ENCODE results near the gene MAB21L4. TPM values are rescaled to one million over a fixed set of nuclear protein-coding genes. Genes with fewer than 3 reads are reported as not detected.

MAB21L4 gene
- total and polyA plus RNA-seq, 2 experiments from 2014 or later = not detected

DNA sequence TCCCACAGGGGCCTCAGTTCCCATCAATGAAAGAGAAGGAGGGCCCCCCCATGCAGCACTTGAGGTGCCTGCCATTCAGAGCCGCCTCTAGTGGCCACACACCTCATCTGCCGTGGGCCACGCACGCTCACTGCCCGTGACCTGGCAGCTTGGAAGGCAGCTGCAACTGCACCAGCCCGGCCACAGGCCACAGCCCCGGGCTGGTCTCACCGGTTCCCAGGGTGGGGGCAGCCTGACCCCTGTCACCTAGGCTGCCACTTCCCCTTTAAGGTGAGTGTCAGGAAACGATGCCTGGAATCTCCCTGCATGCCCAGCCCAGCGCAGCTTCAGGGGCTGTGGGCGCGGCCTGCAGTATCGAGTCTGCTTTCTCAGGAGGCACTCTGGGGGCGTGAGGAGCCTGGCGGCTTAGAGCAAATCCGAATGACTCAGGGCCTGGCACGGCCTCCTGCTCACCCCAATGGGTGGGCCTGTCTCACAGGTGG is 2.6 kb downstream of the MAB21L4 start:
- peaks cover 4% of the 10 kb centered on the region for H3K27me3 Mint-ChIP-seq (ENCODE audit: insufficient read depth, low read depth, poor library complexity)
- H3K36me3 Mint-ChIP-seq (ENCODE audit: low read depth) = no peaks in the 10 kb centered on the region
- Histone ChIP-seq H3K4me3 (no peak overlapping the region), H3F3A (replicated peaks; ENCODE audit: low read depth) (no peaks in the 10 kb centered on the region), H3K4me2 (no peak overlapping the region), H3K27me3 (ENCODE audit: insufficient read depth) (no peaks in the 10 kb centered on the region), H3K9me2 (ENCODE audit: insufficient read depth) (no peaks in the 10 kb centered on the region), H2AFZ (no peak overlapping the region; the same call in 1 of the 2 replicates), H3K36me3 (ENCODE audit: insufficient read depth) (no peaks in the 10 kb centered on the region), H4K20me1 (replicated peaks; ENCODE audit: insufficient read depth) (no peaks in the 10 kb centered on the region), H3K4me1 (ENCODE audit: insufficient read depth) (no peaks in the 10 kb centered on the region), H3K27ac (ENCODE audit: low read depth) (no peak overlapping the region), H3K79me2 (replicated peaks; ENCODE audit: insufficient read depth) (no peaks in the 10 kb centered on the region)
- no peaks in the 10 kb centered on the region for H3K9me3 Mint-ChIP-seq
- ATAC-seq (peak; percentile 20), DNase-seq (ENCODE audit: low spot score) (no peak)
- TF ChIP-seq JUNB (IDR thresholded peaks at IDR 0.05; ENCODE audit: unreplicated experiment) (no peak), EZH2 (IDR thresholded peaks at IDR 0.05; ENCODE audit: low read depth, unreplicated experiment) (no peak), EZH2phosphoT487 (IDR thresholded peaks at IDR 0.05; ENCODE audit: unreplicated experiment) (no peak), CREB1 (CRISPR knock-in tag; IDR thresholded peaks at IDR 0.05; ENCODE audit: low read depth) (no peak), NANOG (IDR thresholded peaks at IDR 0.05; ENCODE audit: borderline replicate concordance) (no peak), ZNF114 (CRISPR knock-in tag; IDR thresholded peaks at IDR 0.05) (no peak)
- TF ChIP-seq, protein P1, sequence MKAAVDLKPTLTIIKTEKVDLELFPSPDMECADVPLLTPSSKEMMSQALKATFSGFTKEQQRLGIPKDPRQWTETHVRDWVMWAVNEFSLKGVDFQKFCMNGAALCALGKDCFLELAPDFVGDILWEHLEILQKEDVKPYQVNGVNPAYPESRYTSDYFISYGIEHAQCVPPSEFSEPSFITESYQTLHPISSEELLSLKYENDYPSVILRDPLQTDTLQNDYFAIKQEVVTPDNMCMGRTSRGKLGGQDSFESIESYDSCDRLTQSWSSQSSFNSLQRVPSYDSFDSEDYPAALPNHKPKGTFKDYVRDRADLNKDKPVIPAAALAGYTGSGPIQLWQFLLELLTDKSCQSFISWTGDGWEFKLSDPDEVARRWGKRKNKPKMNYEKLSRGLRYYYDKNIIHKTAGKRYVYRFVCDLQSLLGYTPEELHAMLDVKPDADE (IDR thresholded peaks at IDR 0.05) = no peak
- no peak overlapping the region for H3K4me3 Mint-ChIP-seq
- H3K4me1 Mint-ChIP-seq = no peaks in the 10 kb centered on the region
- no peak overlapping the region for H3K27ac Mint-ChIP-seq

DNA sequence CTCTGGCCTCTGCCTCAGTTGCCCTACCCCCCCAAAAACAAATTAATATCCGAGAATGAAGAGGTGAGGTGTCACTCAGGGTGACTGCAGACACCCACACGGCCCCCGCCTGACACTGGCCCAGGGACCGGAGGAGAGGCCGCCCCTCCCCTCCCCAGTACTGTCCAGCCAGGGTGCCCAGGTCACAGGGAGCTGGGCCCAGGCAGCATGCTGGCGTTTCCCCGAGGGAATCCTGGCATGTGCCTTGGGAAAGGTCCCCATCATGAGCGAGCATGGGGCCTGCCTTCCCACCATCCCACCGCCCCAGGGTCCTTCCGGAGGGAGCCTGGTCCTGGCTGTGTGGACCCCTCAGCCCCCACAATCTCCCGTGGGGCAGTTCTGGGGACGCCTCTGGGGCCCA is 3.0 kb downstream of the MAB21L4 start:
- H3K27ac ChIP-seq (ENCODE audit: low read depth) = no peak overlapping the region
- no peak overlapping the region for H3K4me2 ChIP-seq
- no peaks in the 10 kb centered on the region for H3K79me2 ChIP-seq (replicated peaks; ENCODE audit: insufficient read depth)
- no peaks in the 10 kb centered on the region for H3F3A ChIP-seq (replicated peaks; ENCODE audit: low read depth)
- H4K20me1 ChIP-seq (replicated peaks; ENCODE audit: insufficient read depth) = no peaks in the 10 kb centered on the region
- no peak overlapping the region for H3K4me3 Mint-ChIP-seq
- no peaks in the 10 kb centered on the region for H3K9me2 ChIP-seq (ENCODE audit: insufficient read depth)
- H3K9me3 Mint-ChIP-seq = no peaks in the 10 kb centered on the region
- no peaks in the 10 kb centered on the region for H3K27me3 ChIP-seq (ENCODE audit: insufficient read depth)
- no peaks in the 10 kb centered on the region for H3K36me3 ChIP-seq (ENCODE audit: insufficient read depth)
- no peaks in the 10 kb centered on the region for H3K36me3 Mint-ChIP-seq (ENCODE audit: low read depth)
- H3K27me3 Mint-ChIP-seq (ENCODE audit: insufficient read depth, low read depth, poor library complexity) = peaks cover 3% of the 10 kb centered on the region
- no peak overlapping the region for H3K4me3 ChIP-seq
- no peaks in the 10 kb centered on the region for H3K4me1 Mint-ChIP-seq
- DNase-seq (ENCODE audit: low spot score) (no peak), ATAC-seq (no peak)
- H2AFZ ChIP-seq = no peak overlapping the region
- no peak overlapping the region for H3K27ac Mint-ChIP-seq
- no peaks in the 10 kb centered on the region for H3K4me1 ChIP-seq (ENCODE audit: insufficient read depth)
- TF ChIP-seq CREB1 (CRISPR knock-in tag; IDR thresholded peaks at IDR 0.05; ENCODE audit: low read depth) (no peak), ZNF331 (CRISPR knock-in tag; IDR thresholded peaks at IDR 0.05; ENCODE audit: low read depth) (no peak), EZH2 (IDR thresholded peaks at IDR 0.05; ENCODE audit: low read depth, unreplicated experiment) (no peak), JUNB (IDR thresholded peaks at IDR 0.05; ENCODE audit: unreplicated experiment) (no peak), ZNF114 (CRISPR knock-in tag; IDR thresholded peaks at IDR 0.05) (no peak), EZH2phosphoT487 (IDR thresholded peaks at IDR 0.05; ENCODE audit: unreplicated experiment) (no peak), NANOG (IDR thresholded peaks at IDR 0.05; ENCODE audit: borderline replicate concordance) (no peak)
- TF ChIP-seq, protein P1 (IDR thresholded peaks at IDR 0.05) = no peak
- TF ChIP-seq, protein P2, sequence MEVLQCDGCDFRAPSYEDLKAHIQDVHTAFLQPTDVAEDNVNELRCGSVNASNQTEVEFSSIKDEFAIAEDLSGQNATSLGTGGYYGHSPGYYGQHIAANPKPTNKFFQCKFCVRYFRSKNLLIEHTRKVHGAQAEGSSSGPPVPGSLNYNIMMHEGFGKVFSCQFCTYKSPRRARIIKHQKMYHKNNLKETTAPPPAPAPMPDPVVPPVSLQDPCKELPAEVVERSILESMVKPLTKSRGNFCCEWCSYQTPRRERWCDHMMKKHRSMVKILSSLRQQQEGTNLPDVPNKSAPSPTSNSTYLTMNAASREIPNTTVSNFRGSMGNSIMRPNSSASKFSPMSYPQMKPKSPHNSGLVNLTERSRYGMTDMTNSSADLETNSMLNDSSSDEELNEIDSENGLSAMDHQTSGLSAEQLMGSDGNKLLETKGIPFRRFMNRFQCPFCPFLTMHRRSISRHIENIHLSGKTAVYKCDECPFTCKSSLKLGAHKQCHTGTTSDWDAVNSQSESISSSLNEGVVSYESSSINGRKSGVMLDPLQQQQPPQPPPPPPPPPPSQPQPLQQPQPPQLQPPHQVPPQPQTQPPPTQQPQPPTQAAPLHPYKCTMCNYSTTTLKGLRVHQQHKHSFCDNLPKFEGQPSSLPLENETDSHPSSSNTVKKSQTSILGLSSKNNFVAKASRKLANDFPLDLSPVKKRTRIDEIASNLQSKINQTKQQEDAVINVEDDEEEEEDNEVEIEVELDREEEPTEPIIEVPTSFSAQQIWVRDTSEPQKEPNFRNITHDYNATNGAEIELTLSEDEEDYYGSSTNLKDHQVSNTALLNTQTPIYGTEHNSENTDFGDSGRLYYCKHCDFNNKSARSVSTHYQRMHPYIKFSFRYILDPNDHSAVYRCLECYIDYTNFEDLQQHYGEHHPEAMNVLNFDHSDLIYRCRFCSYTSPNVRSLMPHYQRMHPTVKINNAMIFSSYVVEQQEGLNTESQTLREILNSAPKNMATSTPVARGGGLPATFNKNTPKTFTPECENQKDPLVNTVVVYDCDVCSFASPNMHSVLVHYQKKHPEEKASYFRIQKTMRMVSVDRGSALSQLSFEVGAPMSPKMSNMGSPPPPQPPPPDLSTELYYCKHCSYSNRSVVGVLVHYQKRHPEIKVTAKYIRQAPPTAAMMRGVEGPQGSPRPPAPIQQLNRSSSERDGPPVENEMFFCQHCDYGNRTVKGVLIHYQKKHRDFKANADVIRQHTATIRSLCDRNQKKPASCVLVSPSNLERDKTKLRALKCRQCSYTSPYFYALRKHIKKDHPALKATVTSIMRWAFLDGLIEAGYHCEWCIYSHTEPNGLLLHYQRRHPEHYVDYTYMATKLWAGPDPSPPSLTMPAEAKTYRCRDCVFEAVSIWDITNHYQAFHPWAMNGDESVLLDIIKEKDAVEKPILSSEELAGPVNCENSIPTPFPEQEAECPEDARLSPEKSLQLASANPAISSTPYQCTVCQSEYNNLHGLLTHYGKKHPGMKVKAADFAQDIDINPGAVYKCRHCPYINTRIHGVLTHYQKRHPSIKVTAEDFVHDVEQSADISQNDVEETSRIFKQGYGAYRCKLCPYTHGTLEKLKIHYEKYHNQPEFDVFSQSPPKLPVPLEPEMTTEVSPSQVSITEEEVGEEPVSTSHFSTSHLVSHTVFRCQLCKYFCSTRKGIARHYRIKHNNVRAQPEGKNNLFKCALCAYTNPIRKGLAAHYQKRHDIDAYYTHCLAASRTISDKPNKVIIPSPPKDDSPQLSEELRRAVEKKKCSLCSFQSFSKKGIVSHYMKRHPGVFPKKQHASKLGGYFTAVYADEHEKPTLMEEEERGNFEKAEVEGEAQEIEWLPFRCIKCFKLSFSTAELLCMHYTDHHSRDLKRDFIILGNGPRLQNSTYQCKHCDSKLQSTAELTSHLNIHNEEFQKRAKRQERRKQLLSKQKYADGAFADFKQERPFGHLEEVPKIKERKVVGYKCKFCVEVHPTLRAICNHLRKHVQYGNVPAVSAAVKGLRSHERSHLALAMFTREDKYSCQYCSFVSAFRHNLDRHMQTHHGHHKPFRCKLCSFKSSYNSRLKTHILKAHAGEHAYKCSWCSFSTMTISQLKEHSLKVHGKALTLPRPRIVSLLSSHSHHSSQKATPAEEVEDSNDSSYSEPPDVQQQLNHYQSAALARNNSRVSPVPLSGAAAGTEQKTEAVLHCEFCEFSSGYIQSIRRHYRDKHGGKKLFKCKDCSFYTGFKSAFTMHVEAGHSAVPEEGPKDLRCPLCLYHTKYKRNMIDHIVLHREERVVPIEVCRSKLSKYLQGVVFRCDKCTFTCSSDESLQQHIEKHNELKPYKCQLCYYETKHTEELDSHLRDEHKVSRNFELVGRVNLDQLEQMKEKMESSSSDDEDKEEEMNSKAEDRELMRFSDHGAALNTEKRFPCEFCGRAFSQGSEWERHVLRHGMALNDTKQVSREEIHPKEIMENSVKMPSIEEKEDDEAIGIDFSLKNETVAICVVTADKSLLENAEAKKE (CRISPR knock-in tag; IDR thresholded peaks at IDR 0.05) = no peak
- TF ChIP-seq, protein P3, sequence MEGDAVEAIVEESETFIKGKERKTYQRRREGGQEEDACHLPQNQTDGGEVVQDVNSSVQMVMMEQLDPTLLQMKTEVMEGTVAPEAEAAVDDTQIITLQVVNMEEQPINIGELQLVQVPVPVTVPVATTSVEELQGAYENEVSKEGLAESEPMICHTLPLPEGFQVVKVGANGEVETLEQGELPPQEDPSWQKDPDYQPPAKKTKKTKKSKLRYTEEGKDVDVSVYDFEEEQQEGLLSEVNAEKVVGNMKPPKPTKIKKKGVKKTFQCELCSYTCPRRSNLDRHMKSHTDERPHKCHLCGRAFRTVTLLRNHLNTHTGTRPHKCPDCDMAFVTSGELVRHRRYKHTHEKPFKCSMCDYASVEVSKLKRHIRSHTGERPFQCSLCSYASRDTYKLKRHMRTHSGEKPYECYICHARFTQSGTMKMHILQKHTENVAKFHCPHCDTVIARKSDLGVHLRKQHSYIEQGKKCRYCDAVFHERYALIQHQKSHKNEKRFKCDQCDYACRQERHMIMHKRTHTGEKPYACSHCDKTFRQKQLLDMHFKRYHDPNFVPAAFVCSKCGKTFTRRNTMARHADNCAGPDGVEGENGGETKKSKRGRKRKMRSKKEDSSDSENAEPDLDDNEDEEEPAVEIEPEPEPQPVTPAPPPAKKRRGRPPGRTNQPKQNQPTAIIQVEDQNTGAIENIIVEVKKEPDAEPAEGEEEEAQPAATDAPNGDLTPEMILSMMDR (conservative IDR thresholded peaks at IDR 0.05; ENCODE audit: low read depth in 2 of 2) = no peak

All from GM23338 (cell line).